Calu3 (cell line): Measurements from ENCODE around the gene CASS4. TPM values are rescaled to one million over a fixed set of nuclear protein-coding genes. Genes with fewer than 3 reads are reported as not detected.

Experiments used
- BruUV-seq: library from RNA; stranded (reverse); fragments of 400-500 nt; replicated peaks from 2 replicates; lab custom pipeline; 2021; lab: Mats Ljungman, UMichigan
- CTCF ChIA-PET: fragments of 300-600 bp; sonication (Branson Sonifier 250); formaldehyde crosslinking; loops from one replicate; lab custom pipeline; 2022; ENCODE audit warnings: antibody characterized with exemption; lab: Charles Lee
- DNase-seq: peaks from one replicate; pipeline ENCODE4 v3.0.0; 2022
- H3K27ac Mint-ChIP-seq: one replicate; pipeline ENCODE4 v1.8.0; 2022; ENCODE audit warnings: mixed read lengths; ENCODE audit not compliant: unreplicated experiment
- H3K27me3 Mint-ChIP-seq: one replicate; pipeline ENCODE4 v1.8.0; 2022; ENCODE audit warnings: mixed read lengths; ENCODE audit not compliant: unreplicated experiment
- H3K36me3 Mint-ChIP-seq: one replicate; pipeline ENCODE4 v1.8.0; 2022; ENCODE audit warnings: mild to moderate bottlenecking, moderate library complexity, mixed read lengths; ENCODE audit not compliant: insufficient read depth, unreplicated experiment
- H3K4me1 Mint-ChIP-seq: one replicate; pipeline ENCODE4 v1.8.0; 2022; ENCODE audit warnings: mild to moderate bottlenecking, low read depth, mixed read lengths; ENCODE audit not compliant: unreplicated experiment
- H3K4me3 Mint-ChIP-seq: one replicate; pipeline ENCODE4 v1.8.0; 2022; ENCODE audit warnings: mild to moderate bottlenecking, low read depth, moderate library complexity, mixed read lengths; ENCODE audit not compliant: unreplicated experiment
- H3K9me3 Mint-ChIP-seq: one replicate; pipeline ENCODE4 v1.8.0; 2022; ENCODE audit warnings: low read depth, mixed read lengths; ENCODE audit not compliant: unreplicated experiment
- intact Hi-C: fragments of 100-400 bp; cut with micrococcal nuclease; formaldehyde crosslinking; loops from one replicate; pipeline ENCODE4 v1.10.0; 2022; ENCODE audit not compliant: unreplicated experiment
- total RNA-seq: library from RNA; stranded (reverse); gene quantifications from 2 replicates; pipeline ENCODE4 v1.2.3, GENCODE V29; 2022
- TF ChIP-seq, protein P1 (sequence below): fragments of 200-600 bp; IDR thresholded peaks from one replicate; pipeline ENCODE4 v1.8.0; 2022; ENCODE audit warnings: antibody characterized with exemption; ENCODE audit not compliant: unreplicated experiment

CASS4 gene
- total RNA-seq, 1 experiment from 2014 or later, result 0.24 TPM

DNA sequence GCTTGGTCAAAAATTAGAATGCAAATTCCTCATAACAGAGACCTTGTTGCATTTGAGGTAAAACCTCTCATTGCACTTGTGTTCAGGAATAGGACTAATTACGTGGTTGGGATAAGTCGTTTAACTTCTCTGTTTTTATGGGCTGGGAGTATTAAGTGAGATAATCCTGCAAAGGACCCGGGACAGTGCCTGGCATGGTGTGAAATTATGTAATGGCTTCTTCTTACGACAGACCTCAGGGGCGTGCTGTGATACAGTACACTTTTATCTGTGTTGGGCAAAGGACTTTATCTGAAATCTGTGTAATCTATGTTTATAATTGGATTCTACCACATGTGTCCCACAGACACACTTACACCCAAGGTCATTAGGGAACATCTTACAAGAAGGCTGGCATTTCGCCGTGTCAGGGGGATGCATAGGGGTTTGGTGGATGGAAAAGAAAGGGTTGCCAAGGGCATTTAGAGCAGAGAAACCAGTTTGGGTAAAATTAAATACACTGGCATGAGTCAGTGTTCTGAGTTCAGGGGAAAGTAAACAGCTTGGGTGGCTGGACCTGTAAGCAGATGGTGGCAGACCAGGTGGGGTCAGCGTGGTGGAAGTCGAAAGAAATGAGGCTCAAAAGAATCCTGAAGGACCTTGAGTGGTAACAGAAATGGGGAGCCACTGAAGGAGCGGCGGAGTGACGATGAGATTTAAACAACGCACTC is 39.2 kb downstream of the CASS4 start:
- no TSS peak for BruUV-seq
- intact Hi-C loops, result no loop called here
- H3K36me3 Mint-ChIP-seq, result no peaks in the 10 kb centered on the region
- CTCF ChIA-PET, result no interaction called here
- no peaks in the 10 kb centered on the region for H3K4me1 Mint-ChIP-seq
- H3K4me3 Mint-ChIP-seq, result no peak overlapping the region
- H3K27me3 Mint-ChIP-seq, result no peaks in the 10 kb centered on the region
- TF ChIP-seq, protein P1, sequence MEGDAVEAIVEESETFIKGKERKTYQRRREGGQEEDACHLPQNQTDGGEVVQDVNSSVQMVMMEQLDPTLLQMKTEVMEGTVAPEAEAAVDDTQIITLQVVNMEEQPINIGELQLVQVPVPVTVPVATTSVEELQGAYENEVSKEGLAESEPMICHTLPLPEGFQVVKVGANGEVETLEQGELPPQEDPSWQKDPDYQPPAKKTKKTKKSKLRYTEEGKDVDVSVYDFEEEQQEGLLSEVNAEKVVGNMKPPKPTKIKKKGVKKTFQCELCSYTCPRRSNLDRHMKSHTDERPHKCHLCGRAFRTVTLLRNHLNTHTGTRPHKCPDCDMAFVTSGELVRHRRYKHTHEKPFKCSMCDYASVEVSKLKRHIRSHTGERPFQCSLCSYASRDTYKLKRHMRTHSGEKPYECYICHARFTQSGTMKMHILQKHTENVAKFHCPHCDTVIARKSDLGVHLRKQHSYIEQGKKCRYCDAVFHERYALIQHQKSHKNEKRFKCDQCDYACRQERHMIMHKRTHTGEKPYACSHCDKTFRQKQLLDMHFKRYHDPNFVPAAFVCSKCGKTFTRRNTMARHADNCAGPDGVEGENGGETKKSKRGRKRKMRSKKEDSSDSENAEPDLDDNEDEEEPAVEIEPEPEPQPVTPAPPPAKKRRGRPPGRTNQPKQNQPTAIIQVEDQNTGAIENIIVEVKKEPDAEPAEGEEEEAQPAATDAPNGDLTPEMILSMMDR, result no peak
- no peak overlapping the region for H3K27ac Mint-ChIP-seq
- no peak for DNase-seq
- H3K9me3 Mint-ChIP-seq, result no peaks in the 10 kb centered on the region

DNA sequence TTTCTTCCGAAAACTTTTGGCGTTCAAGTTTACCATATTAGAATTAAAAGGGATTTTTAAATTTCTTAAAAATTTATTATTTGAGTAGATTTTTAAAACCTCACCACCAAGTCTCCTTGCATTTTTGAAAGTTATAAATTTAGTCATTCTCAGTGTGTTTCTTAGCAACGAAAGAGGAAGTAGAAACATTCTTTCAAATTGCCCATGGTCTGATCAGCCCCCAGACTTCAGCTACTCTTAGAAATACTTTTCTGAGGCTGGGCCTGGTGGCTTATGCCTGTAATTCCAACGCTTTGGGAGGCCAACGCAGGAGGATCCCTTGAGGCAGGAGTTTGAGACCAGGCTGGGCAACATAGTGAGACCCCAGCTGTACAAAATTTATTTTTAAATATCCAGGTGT is 41.3 kb downstream of the CASS4 start:
- CTCF ChIA-PET, result no interaction called here
- Mint-ChIP-seq H3K9me3 (no peaks in the 10 kb centered on the region), H3K27ac (no peak overlapping the region), H3K4me3 (no peak overlapping the region), H3K36me3 (no peaks in the 10 kb centered on the region), H3K4me1 (no peaks in the 10 kb centered on the region), H3K27me3 (peaks cover 3% of the 10 kb centered on the region)
- BruUV-seq, result no TSS peak
- intact Hi-C loops, result no loop called here
- DNase-seq, result no peak
- TF ChIP-seq, protein P1, result no peak

DNA sequence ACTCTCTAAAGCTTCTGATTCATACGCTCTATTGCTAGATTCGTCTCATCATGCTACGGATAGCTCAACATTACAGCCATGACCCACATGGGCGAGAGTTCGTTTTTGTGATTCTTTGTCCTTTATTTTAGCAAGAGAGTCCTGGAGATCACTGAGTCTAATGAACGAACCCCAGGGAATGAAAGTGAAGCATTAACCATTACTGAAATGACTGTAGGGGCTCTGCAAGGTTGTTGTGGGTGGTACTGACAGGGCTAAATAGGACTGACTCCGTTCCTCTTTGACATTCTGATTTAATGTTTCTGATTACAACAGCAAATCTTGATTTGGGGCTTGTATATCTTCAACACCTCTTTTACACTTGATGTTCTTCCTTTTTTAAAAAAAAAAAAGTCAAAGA is 42.7 kb downstream of the CASS4 start:
- Mint-ChIP-seq H3K27me3 (peaks cover 17% of the 10 kb centered on the region), H3K4me1 (no peaks in the 10 kb centered on the region), H3K36me3 (no peaks in the 10 kb centered on the region), H3K9me3 (no peaks in the 10 kb centered on the region), H3K4me3 (no peak overlapping the region), H3K27ac (no peak overlapping the region)
- DNase-seq, result no peak
- intact Hi-C loops, result no loop called here
- TF ChIP-seq, protein P1, result no peak
- CTCF ChIA-PET, result no interaction called here
- BruUV-seq, result no TSS peak

DNA sequence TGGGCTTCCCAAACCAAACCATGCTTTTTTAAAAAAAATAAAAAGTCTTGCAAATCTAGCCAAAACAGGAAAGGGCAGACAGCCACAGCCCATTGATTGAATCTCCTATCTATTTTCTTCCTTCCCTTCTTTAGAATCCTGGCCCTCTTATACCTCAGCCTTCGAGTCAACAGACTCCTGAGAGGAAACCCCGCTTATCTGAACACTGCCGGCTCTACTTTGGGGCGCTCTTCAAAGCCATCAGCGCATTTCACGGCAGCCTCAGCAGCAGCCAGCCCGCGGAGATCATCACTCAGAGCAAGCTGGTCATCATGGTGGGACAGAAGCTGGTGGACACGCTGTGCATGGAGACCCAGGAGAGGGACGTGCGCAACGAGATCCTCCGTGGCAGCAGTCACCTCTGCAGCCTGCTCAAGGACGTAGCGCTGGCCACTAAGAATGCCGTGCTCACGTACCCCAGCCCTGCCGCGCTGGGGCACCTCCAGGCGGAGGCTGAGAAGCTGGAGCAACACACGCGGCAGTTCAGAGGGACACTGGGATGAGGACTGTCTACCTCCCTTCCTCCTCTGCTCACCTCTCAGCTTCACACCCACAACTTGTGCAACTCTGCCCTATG is 46.3 kb downstream of the CASS4 start:
- Mint-ChIP-seq H3K27ac (no peak overlapping the region), H3K4me3 (peak overlapping the region; percentile 44), H3K27me3 (peaks cover 20% of the 10 kb centered on the region), H3K9me3 (no peaks in the 10 kb centered on the region), H3K4me1 (no peaks in the 10 kb centered on the region), H3K36me3 (no peaks in the 10 kb centered on the region)
- no peak for DNase-seq
- TF ChIP-seq, protein P1, result no peak
- CTCF ChIA-PET, result interaction anchor here (1.4 kb wide), 1 partner anchor 10 kb away, joined by 3 read pairs; the partner anchor contains the start of gene RTF2
- intact Hi-C loops, result no loop called here
- BruUV-seq, result no TSS peak
